ENCODE data around the gene RTN1.

- TF ChIP-seq EZH2phosphoT487 (IDR thresholded peaks at IDR 0.05; ENCODE audit: borderline replicate concordance, low read depth, low read length): no peak
- TF ChIP-seq, protein P1, sequence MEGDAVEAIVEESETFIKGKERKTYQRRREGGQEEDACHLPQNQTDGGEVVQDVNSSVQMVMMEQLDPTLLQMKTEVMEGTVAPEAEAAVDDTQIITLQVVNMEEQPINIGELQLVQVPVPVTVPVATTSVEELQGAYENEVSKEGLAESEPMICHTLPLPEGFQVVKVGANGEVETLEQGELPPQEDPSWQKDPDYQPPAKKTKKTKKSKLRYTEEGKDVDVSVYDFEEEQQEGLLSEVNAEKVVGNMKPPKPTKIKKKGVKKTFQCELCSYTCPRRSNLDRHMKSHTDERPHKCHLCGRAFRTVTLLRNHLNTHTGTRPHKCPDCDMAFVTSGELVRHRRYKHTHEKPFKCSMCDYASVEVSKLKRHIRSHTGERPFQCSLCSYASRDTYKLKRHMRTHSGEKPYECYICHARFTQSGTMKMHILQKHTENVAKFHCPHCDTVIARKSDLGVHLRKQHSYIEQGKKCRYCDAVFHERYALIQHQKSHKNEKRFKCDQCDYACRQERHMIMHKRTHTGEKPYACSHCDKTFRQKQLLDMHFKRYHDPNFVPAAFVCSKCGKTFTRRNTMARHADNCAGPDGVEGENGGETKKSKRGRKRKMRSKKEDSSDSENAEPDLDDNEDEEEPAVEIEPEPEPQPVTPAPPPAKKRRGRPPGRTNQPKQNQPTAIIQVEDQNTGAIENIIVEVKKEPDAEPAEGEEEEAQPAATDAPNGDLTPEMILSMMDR (conservative IDR thresholded peaks at IDR 0.05; ENCODE audit: low read length): peak; percentile 88
Measured at GRCh38 chr14:59576332-59577294, 294.0 kb downstream of the RTN1 start, which contains the start of gene CCDC175.
